ENCODE data around the gene CFAP206. TPM values are rescaled to one million over a fixed set of nuclear protein-coding genes. Genes with fewer than 3 reads are reported as not detected.

CFAP206 gene
- polyA plus RNA-seq, 2 of the 4 experiments (the other 2 are of a cell fraction): 0.63 to 1.4 TPM

DNA sequence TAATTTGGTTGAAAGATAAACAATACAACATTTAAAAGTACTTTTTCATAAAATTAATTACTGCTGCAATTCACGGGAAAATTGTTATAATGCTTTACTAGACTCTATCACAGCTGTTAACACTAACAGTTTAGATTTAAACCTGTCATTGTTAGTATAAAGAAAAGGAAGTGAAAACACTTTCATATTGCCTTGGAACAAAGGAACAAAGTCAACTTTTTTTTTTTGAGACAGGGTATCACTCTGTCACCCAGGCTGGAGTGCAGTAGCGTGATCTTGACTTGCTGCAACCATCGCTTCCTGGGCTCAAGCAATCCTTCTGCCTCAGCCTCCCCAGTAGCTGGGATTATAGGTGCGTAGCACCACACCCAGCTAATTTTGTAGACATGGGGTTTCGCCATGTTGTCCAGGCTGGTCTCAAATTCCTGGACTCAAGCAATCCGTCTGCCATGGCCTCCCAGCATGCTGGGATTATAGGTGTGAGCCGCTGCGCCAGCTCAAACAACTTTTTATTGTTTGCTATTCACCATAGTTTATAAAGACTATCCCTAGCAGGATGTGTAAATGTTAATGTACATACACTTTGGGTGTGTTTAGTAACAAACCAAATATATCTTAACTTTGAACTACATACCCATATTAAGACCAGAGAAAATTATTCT lies 87.1 kb downstream of the CFAP206 start:
- DNase-seq (ENCODE audit: low read depth in 1 of 2, low spot score in 1 of 2): no peak
- no peak for ATAC-seq
- H3K4me3 ChIP-seq: no peak overlapping the region
- POLR2A ChIA-PET: interaction anchor here (0.6 kb wide), 1 partner anchor 428 kb away, joined by 4 read pairs; no protein-coding TSS in a partner anchor
- TF ChIP-seq JUNB (IDR thresholded peaks at IDR 0.05): no peak
- H3K4me2 ChIP-seq: no peak overlapping the region
- H3K27ac ChIP-seq: no peak overlapping the region
- CTCF ChIA-PET: interaction anchor here (1.2 kb wide), 1 partner anchor 176 kb away, joined by 4 read pairs; no protein-coding TSS in a partner anchor
- 89% methylated on average over 8 of the region's 8 CpGs for WGBS (ENCODE audit: missing lambda C conversion rate)
- H3K4me1 ChIP-seq: 0 out of 3 replicates have a peak, but pooled peaks cover 7% of the 10 kb centered on the region
- H3K9me3 ChIP-seq: no peaks in the 10 kb centered on the region
- FAIRE-seq: no peak

- FAIRE-seq: no peak
- CTCF ChIA-PET: no interaction called here
- no peak for DNase-seq (ENCODE audit: low read depth in 1 of 2, low spot score in 1 of 2)
These were observed 90.3 kb downstream of the CFAP206 start for GRCh38 chr6:87498048-87498447.

DNA sequence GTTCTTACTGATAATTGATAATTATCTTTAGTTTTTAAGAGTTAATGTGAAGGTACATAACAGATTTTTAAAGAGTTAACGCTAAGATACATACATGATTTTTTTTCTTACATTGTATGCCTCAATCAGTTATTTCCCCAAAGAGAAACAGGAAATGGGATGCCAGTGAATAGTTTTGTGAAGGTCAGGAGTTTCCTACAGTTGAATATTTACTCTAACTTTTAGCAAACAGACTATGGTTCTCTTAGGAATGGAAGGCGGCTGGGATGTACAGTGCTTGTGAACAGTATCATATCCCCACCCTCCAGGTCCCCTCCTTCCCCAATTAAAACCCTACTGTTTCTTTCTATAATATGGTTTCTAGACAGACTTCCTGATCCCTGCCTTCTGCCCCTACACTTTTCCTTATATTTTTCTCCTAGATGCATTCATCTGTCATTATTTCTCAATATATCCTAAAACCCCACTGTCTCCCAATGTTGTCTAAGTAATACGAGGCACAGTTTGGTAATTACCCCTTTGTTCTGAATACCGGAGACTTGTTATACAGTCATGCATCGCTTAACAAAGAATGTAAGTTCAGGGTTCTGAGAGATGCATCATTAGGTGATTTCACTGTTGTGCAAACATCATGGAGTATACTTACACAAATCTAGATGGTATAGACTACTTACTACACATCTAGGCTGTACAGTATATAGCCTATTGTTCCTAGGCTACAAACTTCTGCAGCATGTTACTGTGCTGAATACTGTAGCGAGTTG lies 94.2 kb downstream of the CFAP206 start:
- no peak overlapping the region for H3K27ac ChIP-seq
- no peak overlapping the region for H3K4me2 ChIP-seq
- ATAC-seq (no peak), DNase-seq (ENCODE audit: low read depth in 1 of 2, low spot score in 1 of 2) (no peak), FAIRE-seq (no peak)
- no peaks in the 10 kb centered on the region for H3K9me3 ChIP-seq
- ChIA-PET POLR2A (no interaction called here), CTCF (no interaction called here)
- no peak overlapping the region for H3K4me3 ChIP-seq
- TF ChIP-seq MYC (IDR thresholded peaks at IDR 0.05; ENCODE audit: borderline replicate concordance, low read length): no peak
- no peak for TF ChIP-seq GATA3 (IDR thresholded peaks at IDR 0.05; ENCODE audit: borderline replicate concordance)
- no peak for TF ChIP-seq HOXA7 (CRISPR knock-in tag; IDR thresholded peaks at IDR 0.05)
- no peak for TF ChIP-seq REST (IDR thresholded peaks at IDR 0.05)
- no peak for TF ChIP-seq MAFK (IDR thresholded peaks at IDR 0.05; ENCODE audit: partially characterized antibody)
- no peak for TF ChIP-seq ZSCAN20 (CRISPR knock-in tag; IDR thresholded peaks at IDR 0.05)
- TF ChIP-seq ZC3H11A (IDR thresholded peaks at IDR 0.05): no peak
- no peak for TF ChIP-seq RFX5 (IDR thresholded peaks at IDR 0.05)
- no peak for TF ChIP-seq FOSB (CRISPR knock-in tag; IDR thresholded peaks at IDR 0.05)
- TF ChIP-seq, protein P1, sequence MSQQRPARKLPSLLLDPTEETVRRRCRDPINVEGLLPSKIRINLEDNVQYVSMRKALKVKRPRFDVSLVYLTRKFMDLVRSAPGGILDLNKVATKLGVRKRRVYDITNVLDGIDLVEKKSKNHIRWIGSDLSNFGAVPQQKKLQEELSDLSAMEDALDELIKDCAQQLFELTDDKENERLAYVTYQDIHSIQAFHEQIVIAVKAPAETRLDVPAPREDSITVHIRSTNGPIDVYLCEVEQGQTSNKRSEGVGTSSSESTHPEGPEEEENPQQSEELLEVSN (IDR thresholded peaks at IDR 0.05; ENCODE audit: borderline replicate concordance, low read depth): no peak
- TF ChIP-seq ZNF302 (CRISPR knock-in tag; IDR thresholded peaks at IDR 0.05): no peak
- TF ChIP-seq, protein P2, sequence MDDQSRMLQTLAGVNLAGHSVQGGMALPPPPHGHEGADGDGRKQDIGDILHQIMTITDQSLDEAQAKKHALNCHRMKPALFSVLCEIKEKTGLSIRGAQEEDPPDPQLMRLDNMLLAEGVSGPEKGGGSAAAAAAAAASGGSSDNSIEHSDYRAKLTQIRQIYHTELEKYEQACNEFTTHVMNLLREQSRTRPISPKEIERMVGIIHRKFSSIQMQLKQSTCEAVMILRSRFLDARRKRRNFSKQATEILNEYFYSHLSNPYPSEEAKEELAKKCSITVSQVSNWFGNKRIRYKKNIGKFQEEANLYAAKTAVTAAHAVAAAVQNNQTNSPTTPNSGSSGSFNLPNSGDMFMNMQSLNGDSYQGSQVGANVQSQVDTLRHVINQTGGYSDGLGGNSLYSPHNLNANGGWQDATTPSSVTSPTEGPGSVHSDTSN (IDR thresholded peaks at IDR 0.05): no peak
- TF ChIP-seq JUN (IDR thresholded peaks at IDR 0.05): no peak
- 0 out of 3 replicates have a peak, but pooled peaks cover 11% of the 10 kb centered on the region for H3K4me1 ChIP-seq
- 90% methylated on average over 6 of the region's 6 CpGs for WGBS (ENCODE audit: missing lambda C conversion rate)

More at GRCh38 chr6:87498048-87498447, 90.3 kb downstream of the CFAP206 start:
- Histone ChIP-seq H3K4me3 (no peak overlapping the region), H3K27ac (peak overlapping the region in 1 of 2 experiments; percentile 38; a peak in 2 of 6 replicates), H3K9me3 (no peaks in the 10 kb centered on the region), H3K4me2 (no peak overlapping the region), H3K4me1 (0 out of 3 replicates have a peak, but pooled peaks cover 11% of the 10 kb centered on the region)
- ATAC-seq: no peak
- POLR2A ChIA-PET: no interaction called here
- TF ChIP-seq MAFK (IDR thresholded peaks at IDR 0.05; ENCODE audit: partially characterized antibody) (peak; percentile 85), NFE2L2 (conservative IDR thresholded peaks at IDR 0.05; ENCODE audit: low read length) (peak; percentile 43; the same call in 1 of the 2 replicates), CHD2 (IDR thresholded peaks at IDR 0.05; ENCODE audit: low read length, partially characterized antibody) (no peak), BHLHE40 (IDR thresholded peaks at IDR 0.05; ENCODE audit: low read depth, low read length) (no peak), CEBPB (IDR thresholded peaks at IDR 0.05) (no peak), EHMT2 (IDR thresholded peaks at IDR 0.05; ENCODE audit: low read depth) (no peak), HDAC2 (IDR thresholded peaks at IDR 0.05) (no peak), KDM1A (IDR thresholded peaks at IDR 0.05; ENCODE audit: low read depth) (no peak), ZSCAN20 (CRISPR knock-in tag; IDR thresholded peaks at IDR 0.05) (no peak), MAZ (IDR thresholded peaks at IDR 0.05; ENCODE audit: borderline replicate concordance, low read depth, low read length) (no peak)

Data from A549 (cell line).